ENCODE results near the gene ALCAM.
A peak's percentile ranks its signal among the peaks of the same experiment; 100 is the strongest.

The ALCAM gene

DNA sequence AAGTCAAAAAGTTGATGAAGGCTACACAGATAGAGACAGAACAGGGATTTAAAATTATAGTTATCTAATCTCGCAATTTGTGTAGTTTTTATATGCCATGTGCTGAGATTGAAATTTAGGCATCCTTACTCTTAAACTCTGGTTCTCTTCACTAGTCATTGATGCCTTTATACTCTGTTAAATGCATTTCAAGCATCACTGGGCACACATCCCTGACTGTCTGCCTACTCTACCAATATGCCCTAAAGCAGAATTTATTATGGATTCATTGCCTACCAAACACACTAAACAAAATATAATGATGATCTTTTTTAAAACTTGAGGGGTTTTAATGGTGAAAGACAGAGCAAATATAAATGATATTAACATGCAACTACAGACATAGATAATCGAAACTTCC, 10.3 kb upstream of the ALCAM start:
- no peak for DNase-seq (ENCODE audit: low read depth)

DNA sequence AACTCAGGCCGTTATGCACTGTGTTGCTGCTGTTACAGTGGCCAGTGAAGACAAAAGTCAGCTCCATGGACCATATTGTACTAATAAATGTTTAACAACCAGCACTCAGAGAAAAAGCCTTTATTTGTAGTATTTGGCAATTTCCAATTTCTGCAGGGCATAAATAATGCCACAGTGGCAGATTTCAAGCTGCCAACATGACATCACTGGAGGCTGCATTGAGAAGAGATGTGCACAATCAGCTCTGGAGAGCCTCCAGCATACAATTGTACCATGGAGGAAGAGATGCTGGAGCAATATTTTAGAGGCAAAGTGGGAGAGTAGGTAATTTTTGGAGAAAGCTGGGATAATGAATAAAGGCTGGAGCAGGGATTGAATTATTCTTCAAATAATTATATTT, 9.7 kb upstream of the ALCAM start:
- no peak for DNase-seq (ENCODE audit: low read depth)

GRCh38 chr3:105359098-105359762, 7.5 kb upstream of the ALCAM start:
- DNase-seq (ENCODE audit: low read depth) = no peak

DNA sequence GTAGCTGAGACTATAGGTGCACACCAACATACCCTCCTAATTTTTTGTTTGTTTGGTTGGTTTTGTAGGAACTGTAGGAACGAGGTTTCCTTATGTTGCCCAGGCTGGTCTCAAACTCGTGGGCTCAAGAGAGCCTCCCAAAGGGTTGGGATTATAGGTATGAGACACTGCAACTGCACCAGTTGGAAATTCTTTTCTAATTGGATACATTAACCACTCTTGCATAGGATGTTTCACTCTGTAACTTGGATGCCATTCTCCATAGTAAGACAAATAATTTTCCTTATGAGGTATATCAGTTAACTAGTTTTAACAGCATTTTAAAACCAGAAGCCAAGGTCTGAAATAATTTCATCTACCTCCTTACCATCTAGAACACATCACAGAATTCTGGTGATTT, 6.7 kb upstream of the ALCAM start:
- DNase-seq (ENCODE audit: low read depth) = no peak

- no peak for DNase-seq (ENCODE audit: low read depth)
Observed at GRCh38 chr3:105362021-105362665, 4.6 kb upstream of the ALCAM start.

DNA sequence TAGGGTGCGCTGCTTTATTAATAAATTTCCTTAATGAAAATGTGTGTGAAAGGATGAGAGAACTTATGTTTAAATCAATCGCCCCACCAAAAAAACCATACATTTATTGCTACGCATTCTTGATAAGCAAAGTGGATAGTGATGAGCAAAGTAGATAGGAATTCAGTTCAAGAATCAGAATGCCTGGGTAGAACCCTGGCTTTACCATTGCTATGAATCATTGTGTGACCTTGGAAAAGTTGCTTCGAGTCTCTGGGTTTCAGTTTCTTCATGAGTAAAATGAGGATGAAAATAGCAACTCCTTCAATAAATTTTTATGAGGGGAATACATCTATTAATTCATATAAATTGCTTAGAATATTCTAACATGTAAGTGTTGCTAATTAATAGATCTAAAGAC, 2.6 kb upstream of the ALCAM start:
- DNase-seq (ENCODE audit: low read depth) = no peak

- DNase-seq (ENCODE audit: low read depth) = no peak
Observed at GRCh38 chr3:105365081-105365390, 1.7 kb upstream of the ALCAM start.

DNA sequence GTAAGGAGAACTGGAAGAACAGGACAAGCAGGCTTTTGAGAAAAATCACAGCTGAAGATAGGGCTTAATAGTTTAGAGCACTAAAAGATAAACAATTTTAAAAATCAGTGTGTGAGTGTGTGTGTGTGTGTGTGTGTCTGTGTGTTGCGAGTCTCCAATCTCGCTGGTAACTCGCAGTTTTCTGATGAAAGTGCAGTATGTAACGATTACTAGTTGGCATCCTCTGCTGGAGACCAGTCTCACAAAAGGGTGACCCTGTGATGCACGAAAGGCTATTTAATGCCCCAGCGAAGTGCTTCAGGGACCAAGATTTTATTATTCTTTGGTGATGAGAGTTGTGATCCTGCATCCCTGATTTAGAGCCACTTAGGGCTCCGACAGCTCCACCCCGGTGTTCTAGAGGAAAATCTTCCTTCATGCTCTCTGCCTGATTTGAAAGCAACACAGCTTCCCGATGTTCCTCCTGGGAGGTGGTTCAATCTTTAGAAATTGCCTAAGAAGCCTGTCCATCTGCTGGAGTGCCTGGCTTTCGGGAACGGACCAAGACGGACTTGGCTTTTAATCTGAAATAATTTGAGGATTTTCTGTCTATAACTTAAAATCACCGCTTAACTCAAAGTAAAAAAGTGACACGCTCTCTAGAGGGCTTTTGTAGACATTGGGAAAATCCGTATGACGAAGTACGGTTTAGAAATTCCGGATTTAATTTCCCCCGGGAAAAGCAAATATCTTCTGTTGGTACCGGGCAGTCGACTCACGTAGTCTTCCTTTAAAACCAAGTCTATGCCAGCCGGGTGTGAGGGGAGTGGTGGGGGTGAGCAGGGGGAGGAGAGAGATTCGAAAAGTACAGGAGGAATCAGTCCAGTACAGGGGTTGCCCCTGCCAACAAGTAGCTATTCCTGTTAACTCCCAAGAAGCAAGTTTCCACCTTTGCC, 1.1 kb upstream of the ALCAM start:
- no peak for DNase-seq (ENCODE audit: low read depth)

DNA sequence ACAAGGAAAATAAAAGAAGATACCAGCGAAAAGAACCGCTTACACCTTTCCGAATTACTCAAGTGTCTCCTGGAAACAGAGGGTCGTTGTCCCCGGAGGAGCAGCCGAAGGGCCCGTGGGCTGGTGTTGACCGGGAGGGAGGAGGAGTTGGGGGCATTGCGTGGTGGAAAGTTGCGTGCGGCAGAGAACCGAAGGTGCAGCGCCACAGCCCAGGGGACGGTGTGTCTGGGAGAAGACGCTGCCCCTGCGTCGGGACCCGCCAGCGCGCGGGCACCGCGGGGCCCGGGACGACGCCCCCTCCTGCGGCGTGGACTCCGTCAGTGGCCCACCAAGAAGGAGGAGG, 325 bp downstream of the ALCAM start:
- no peak for DNase-seq (ENCODE audit: low read depth)

- DNase-seq (ENCODE audit: low read depth) = peak; percentile 63
Observed at GRCh38 chr3:105367406-105368213, 901 bp downstream of the ALCAM start.

DNA sequence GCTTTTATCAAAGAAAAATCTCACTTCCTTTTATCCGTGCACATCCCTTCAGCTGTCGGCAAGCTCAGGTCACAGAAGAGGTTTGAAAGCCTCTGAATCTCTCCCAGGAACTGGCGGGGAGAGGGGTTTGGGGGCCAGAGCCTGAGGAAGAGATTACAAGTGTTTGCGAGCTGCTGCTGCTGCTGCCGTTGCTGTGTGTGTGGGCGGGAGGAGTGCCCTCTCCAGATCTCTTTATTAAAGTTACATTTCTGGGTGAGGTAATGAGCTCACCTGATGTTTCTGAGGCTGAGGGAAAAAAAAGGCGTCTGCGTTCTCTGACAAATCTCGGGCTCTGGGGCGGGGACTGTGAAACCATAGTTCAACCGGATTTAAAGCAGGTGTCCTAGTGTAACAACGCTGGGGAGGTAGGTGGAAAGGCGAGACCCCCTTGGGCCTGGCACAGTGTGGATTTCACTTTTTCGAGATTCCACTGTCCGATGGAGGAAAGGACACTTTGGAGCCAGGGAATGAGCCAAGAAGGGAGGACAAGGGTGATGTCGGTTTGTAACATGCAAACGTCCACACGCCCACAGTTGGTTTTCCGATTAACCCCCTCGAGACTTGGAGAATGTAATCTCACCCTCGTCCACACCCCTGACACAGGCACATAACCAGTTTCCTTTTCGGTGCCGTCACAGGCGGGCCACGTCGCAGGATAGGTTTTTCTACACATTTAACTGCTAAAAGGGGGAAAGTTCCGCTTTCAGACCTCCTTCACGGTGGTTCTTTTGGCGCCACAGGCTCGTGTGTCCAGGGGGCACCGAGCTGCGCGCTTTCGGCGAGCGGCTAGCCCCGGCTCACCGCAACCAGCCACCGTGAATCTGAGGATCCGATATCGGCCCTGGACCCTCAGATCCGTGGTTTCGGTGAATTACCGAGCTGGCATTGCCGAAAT, 2.1 kb downstream of the ALCAM start:
- peak; percentile 68 for DNase-seq (ENCODE audit: low read depth)

DNA sequence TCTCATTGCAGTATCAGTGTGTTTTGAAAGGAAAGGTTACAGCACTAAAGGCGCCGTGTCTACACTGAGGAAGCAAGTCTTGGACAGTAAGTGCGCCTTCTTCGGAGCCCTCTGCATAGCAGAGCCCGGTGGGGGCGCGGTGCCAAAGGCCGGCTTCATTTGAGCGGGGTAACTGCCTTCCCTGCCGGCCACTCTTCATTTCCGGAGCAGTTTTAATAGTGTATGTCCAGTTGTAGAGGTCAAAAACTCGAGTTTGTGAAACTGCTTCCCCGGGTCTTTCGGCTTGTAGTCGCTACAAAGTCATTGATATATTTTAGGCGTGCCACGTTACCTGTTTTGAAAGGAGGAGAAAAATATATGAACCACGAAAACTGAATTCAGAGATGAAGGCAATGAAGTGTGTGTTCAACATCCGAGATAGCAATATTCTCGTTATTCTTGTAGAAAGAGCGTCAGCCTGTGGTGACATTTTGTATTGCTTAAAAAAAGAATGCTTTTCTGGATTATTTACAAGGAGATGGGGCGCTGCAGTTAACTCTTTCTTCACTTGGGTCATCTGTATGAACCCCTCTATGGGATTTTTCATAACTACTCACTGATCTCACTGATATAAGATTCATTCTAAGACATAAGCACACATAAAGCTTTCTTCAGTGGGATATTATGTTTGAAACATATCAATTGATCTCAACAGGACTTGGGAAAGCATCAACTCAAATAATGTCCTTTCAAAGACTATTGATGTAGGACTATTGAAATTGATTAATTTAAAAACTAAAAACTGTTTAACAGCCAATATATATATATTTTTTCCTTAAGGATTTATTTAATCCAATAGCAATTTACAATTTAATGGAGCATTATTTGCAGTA, 3.0 kb downstream of the ALCAM start:
- DNase-seq (ENCODE audit: low read depth) = peak; percentile 9

DNA sequence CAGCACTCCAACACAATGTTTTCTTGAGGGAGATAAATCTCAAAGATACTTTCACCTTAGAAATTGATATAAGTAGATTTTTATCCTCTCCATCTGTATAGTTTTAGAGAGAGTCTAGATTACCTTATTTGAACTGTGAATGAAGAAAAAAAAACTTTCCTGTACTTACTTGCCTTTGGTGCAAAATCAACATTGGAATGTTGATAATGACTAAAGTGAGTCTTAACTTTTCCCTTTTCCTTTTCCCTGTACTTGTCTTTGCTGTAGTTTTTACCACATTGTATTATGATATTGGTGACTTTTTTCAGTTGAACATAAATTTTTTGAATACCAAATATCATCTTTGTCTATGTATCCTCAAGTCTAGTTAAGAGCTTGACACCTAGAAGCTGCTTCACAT, 6.7 kb downstream of the ALCAM start:
- DNase-seq (ENCODE audit: low read depth) = no peak

- DNase-seq (ENCODE audit: low read depth) = no peak
Observed at GRCh38 chr3:105375750-105376511, 9.2 kb downstream of the ALCAM start.

DNA sequence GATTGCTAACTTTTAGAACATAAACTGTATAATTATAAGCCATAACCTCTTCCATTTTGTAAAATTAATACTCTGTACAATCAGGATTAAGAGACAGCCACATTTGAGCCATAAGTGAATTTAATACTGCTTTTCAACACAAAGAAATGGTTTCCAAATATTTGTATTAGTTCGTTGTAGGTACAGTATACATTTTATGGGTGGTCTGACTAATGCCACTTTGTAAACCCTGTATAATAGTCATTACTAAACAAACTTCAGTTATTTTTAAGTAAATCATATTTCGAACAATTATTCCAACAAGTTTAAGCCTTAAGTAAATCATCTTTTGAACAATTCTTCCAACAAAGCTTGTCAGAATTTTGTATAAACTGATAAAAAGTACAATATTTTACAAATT, 11.0 kb downstream of the ALCAM start:
- no peak for DNase-seq (ENCODE audit: low read depth)

GRCh38 chr3:105385179-105385578, 18.5 kb downstream of the ALCAM start:
- no peak for DNase-seq (ENCODE audit: low read depth)

- DNase-seq (ENCODE audit: low read depth) = no peak
Observed at GRCh38 chr3:105385819-105386508, 19.3 kb downstream of the ALCAM start.

- DNase-seq (ENCODE audit: low read depth) = no peak
Observed at GRCh38 chr3:105387122-105387751, 20.5 kb downstream of the ALCAM start.

Data from T-helper 22 cell (primary cell).